Measurements from ENCODE around the gene MFAP3L. TPM values are rescaled to one million over a fixed set of nuclear protein-coding genes. Genes with fewer than 3 reads are reported as not detected.

MFAP3L gene
- total RNA-seq, 1 donor from 2014 or later = 29.8 TPM

Other genes starting within 250 kb of the MFAP3L start
- gene AADAT, start 63.6 kb upstream of the MFAP3L start, total RNA-seq = 1.3 and 1.5 TPM in 2 replicates

All from dermis blood vessel endothelial cell (primary cell).